ENCODE results near the gene NIT1. TPM values are rescaled to one million over a fixed set of nuclear protein-coding genes. Genes with fewer than 3 reads are reported as not detected.

Gene NIT1
- total and polyA plus RNA-seq, 10 of the 15 experiments (the other 5 are each of a cell fraction or from before 2014, with no cell fraction given): 19.2 to 54.4 (median 28.3) TPM

GRCh38 chr1:161088587-161089110 is 29.3 kb upstream of the NIT1 start:
- H3K4me1 ChIP-seq (ENCODE audit: control insufficient read depth, insufficient read depth, low read length): peaks cover 9% of the 10 kb centered on the region
- H3K9ac ChIP-seq (ENCODE audit: control insufficient read depth, insufficient read depth, low read length): no peak overlapping the region
- RAD21 ChIA-PET (ENCODE audit: unreplicated experiment): interaction anchor here (1.0 kb wide), 1 partner anchor 8 kb away, joined by 3 read pairs; no protein-coding TSS in a partner anchor
- DNase-seq (ENCODE audit: low read depth, low spot score) (no peak), FAIRE-seq (no peak), ATAC-seq (no peak)
- H3K4me3 ChIP-seq: no peak overlapping the region
- no peak overlapping the region for H2AFZ ChIP-seq (ENCODE audit: control insufficient read depth, low read depth, low read length)
- no peaks in the 10 kb centered on the region for H3K36me3 ChIP-seq (ENCODE audit: control insufficient read depth in 2 of 2, insufficient read depth in 2 of 2, low read length in 1 of 2)
- H3K9me3 ChIP-seq (replicated peaks; ENCODE audit: control insufficient read depth, insufficient read depth, low read length): no peaks in the 10 kb centered on the region
- H3K4me2 ChIP-seq (ENCODE audit: control insufficient read depth, insufficient read depth): no peak overlapping the region
- in situ Hi-C loops (cut with MboI): no loop called here
- intact Hi-C loops (cut with micrococcal nuclease; ENCODE audit: unreplicated experiment): no loop called here
- TF ChIP-seq NFYB (IDR thresholded peaks at IDR 0.05; ENCODE audit: insufficient read depth, low read depth, low read length) (no peak), TCF12 (IDR thresholded peaks at IDR 0.05; ENCODE audit: low read depth, low read length) (no peak), BMI1 (IDR thresholded peaks at IDR 0.05; ENCODE audit: borderline replicate concordance) (no peak), LARP7 (IDR thresholded peaks at IDR 0.05) (no peak), ZNF274 (IDR thresholded peaks at IDR 0.05; ENCODE audit: insufficient read depth, insufficient read length) (no peak), RB1 (IDR thresholded peaks at IDR 0.05; ENCODE audit: borderline replicate concordance) (no peak)
- TF ChIP-seq, protein P1, sequence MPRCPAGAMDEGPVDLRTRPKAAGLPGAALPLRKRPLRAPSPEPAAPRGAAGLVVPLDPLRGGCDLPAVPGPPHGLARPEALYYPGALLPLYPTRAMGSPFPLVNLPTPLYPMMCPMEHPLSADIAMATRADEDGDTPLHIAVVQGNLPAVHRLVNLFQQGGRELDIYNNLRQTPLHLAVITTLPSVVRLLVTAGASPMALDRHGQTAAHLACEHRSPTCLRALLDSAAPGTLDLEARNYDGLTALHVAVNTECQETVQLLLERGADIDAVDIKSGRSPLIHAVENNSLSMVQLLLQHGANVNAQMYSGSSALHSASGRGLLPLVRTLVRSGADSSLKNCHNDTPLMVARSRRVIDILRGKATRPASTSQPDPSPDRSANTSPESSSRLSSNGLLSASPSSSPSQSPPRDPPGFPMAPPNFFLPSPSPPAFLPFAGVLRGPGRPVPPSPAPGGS (IDR thresholded peaks at IDR 0.05; ENCODE audit: borderline replicate concordance, insufficient read depth, low read depth, low read length, poor library complexity, severe bottlenecking): no peak
- BruUV-seq (replicated peaks): no TSS peak
- CTCF ChIA-PET: interaction anchor here (1.0 to 1.4 kb wide), 2 partner anchors 17 to 19 kb away, joined by 3 to 4 read pairs; partner anchors contain the start of gene ARHGAP30
- POLR2A ChIA-PET: no interaction called here
- no peaks in the 10 kb centered on the region for H3K27me3 ChIP-seq (replicated peaks in 1 of 2; ENCODE audit: control insufficient read depth in 2 of 2, insufficient read depth in 2 of 2, low read length in 1 of 2)
- H4K20me1 ChIP-seq (ENCODE audit: control insufficient read depth, insufficient read depth): no peaks in the 10 kb centered on the region
- SMC1A ChIA-PET (ENCODE audit: uncharacterized antibody, unreplicated experiment): interaction anchor here (1.0 kb wide), 1 partner anchor 92 kb away, joined by 3 read pairs; no protein-coding TSS in a partner anchor
- WGBS (ENCODE audit: insufficient coverage, insufficient replicate concordance, low lambda C conversion rate, missing lambda C conversion rate): 14% methylated on average over 3 of the region's 3 CpGs
- no peaks in the 10 kb centered on the region for H3K79me2 ChIP-seq (ENCODE audit: control insufficient read depth, insufficient read depth, low read length)
- no peak overlapping the region for H3K27ac ChIP-seq (ENCODE audit: control insufficient read depth, insufficient read depth)

Measured in GM12878 (cell line).